ENCODE results near the gene CLEC20A.
A peak's percentile ranks its signal among the peaks of the same experiment; 100 is the strongest.

The CLEC20A gene

DNA sequence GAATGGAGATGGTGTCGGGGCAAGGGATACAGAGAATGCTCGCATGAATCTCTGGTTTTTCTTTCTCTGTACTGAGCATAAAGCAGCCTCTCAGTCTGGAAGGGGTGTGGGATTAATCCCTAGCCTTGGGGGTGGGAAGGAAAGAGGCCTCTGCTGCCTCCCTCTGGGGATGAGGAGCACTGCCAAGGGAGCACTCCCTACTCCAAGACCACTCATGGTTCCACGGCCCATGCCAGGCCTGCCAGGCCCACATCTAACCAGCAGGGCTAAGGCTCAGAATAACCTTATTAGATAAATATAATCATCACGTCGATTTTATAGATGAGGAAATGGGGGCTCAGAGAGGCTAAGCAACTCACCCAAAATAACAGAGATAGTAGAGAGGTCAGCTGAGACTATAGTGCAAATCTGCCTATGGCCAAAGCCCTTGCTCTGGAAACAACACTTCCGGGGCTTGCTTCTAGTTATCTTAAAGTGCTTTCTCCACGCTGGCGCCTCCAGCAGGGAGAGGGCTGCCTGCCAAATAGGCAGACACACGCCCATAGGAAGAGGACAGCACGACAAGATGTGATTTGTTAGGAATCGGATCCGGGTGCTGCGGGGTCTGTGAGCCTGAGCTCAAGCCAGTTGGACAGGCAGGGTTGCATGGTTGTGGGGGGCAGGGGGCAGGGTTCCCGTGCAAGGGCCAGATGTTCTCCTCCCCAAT, 16.7 kb upstream of the CLEC20A start:
- Mint-ChIP-seq H3K27ac (peak overlapping the region in 2 of 3 experiments; percentile 24 to 30), H3K4me1 (peaks cover 28% of the 10 kb centered on the region), H3K27me3 (ENCODE audit: low read depth) (peaks cover 7% of the 10 kb centered on the region), H3K9me3 (no peaks in the 10 kb centered on the region), H3K4me3 (no peak overlapping the region), H3K36me3 (ENCODE audit: low read depth) (no peaks in the 10 kb centered on the region)
- TF ChIP-seq, protein P1, sequence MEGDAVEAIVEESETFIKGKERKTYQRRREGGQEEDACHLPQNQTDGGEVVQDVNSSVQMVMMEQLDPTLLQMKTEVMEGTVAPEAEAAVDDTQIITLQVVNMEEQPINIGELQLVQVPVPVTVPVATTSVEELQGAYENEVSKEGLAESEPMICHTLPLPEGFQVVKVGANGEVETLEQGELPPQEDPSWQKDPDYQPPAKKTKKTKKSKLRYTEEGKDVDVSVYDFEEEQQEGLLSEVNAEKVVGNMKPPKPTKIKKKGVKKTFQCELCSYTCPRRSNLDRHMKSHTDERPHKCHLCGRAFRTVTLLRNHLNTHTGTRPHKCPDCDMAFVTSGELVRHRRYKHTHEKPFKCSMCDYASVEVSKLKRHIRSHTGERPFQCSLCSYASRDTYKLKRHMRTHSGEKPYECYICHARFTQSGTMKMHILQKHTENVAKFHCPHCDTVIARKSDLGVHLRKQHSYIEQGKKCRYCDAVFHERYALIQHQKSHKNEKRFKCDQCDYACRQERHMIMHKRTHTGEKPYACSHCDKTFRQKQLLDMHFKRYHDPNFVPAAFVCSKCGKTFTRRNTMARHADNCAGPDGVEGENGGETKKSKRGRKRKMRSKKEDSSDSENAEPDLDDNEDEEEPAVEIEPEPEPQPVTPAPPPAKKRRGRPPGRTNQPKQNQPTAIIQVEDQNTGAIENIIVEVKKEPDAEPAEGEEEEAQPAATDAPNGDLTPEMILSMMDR (IDR thresholded peaks at IDR 0.05; ENCODE audit: unreplicated experiment in 3 of 3): no peak

DNA sequence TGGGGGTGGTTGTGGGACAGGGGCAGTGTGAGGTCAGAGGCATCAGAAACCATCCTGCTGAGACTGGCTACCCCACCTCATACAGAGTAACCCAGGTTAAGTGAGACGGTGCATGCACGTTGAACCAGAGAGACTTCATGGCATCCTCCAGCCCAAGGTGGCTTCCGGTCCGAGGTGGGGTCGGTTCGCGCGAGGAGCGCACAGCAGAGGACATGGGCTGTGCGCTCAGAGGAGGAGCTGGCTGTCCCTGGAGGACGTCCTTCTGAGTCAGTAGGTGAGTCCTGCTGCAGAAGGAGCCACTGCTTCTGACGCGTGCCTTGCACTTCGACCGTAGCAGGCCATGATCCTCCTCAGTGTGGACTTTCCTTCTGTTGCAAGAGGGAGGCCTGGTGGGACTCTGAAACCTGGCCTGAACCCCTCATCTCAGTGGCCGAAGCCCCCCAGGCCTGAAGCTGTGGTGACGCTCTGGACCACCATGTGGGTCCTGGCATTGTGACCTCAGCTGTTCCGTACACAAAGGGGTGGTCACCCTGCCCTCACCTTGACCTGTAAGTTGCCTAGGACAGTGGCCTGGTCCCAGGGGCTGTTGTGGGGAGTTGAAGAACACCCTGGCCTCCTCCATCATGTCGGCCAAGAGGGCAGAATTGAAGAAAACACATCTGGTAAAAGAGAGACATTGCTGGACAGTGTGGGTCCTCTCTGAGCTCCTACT, 16.0 kb upstream of the CLEC20A start, which contains the start of gene TEX35:
Gene TEX35, plus strand, starts transcription at position 544 of the 712 bp plus-strand sequence. Its CDS starts 80 bp downstream, at position 624.
- H3K27me3 Mint-ChIP-seq (ENCODE audit: low read depth): peaks cover 7% of the 10 kb centered on the region
- H3K36me3 Mint-ChIP-seq (ENCODE audit: low read depth): no peaks in the 10 kb centered on the region
- H3K4me1 Mint-ChIP-seq: peaks cover 28% of the 10 kb centered on the region
- no peak within 1 kb of the TSS for H3K4me3 Mint-ChIP-seq
- H3K9me3 Mint-ChIP-seq: no peaks in the 10 kb centered on the region
- H3K27ac Mint-ChIP-seq: peak within 1 kb of the TSS in 2 of 3 experiments; percentile 24 to 30
- TF ChIP-seq, protein P1 (IDR thresholded peaks at IDR 0.05; ENCODE audit: unreplicated experiment in 3 of 3): no peak

DNA sequence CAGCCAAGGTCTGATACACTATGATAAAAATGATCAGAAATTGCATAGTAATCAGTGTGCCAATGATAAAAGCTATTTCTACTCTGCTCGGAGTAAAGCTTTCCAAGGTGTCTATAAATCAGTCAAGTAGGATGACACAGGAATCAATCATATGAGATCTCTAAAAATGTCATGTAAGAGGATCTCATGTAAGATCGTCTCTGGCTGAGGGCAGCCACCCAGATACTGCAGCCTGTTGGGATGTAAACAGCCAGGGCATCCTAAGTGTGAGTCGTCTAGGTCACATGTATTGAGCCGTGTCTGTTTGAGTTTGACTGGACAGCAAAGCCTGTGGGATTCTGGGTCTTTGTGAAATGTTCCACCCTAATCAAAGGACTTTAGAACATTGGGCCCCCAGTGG, 13.4 kb upstream of the CLEC20A start:
- TF ChIP-seq, protein P1 (IDR thresholded peaks at IDR 0.05; ENCODE audit: unreplicated experiment in 3 of 3): no peak
- Mint-ChIP-seq H3K4me1 (peaks cover 28% of the 10 kb centered on the region), H3K27me3 (ENCODE audit: low read depth) (peaks cover 7% of the 10 kb centered on the region), H3K27ac (peak overlapping the region in 2 of 3 experiments; percentile 86 to 91), H3K9me3 (no peaks in the 10 kb centered on the region), H3K36me3 (ENCODE audit: low read depth) (no peaks in the 10 kb centered on the region), H3K4me3 (no peak overlapping the region)

DNA sequence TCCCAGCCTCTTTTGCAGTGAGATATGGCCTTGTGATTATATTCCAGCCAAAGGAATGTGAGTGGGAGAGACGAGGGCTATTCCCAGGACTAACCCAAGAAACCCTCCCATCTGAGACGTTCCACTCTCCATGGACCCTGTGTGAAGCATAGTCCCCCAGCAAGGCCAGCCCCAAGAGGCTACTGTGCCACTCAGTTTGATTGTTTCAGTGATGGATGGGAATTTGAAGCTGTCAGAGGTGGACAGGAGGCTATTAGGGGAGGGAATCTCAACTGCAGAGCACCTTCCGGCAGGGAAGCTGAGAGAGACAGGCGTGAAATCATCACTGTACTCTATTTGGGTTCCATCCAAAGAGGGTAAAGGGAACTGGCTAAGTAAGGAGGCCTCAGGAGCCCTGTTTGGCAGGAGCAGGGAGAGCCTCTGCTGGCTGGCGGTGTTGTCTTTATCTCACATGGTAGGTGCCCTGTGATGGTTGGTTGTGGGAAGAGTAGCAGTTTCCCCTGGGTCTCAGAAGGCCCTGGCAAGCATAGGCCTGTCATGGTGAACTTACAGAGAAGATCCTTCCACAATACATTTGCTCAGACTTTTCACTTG, 12.7 kb upstream of the CLEC20A start:
- no peaks in the 10 kb centered on the region for H3K9me3 Mint-ChIP-seq
- H3K27ac Mint-ChIP-seq: peak overlapping the region; percentile 50 to 91 (median 86)
- no peak overlapping the region for H3K4me3 Mint-ChIP-seq
- TF ChIP-seq, protein P1 (IDR thresholded peaks at IDR 0.05; ENCODE audit: unreplicated experiment in 3 of 3): no peak
- peaks cover 8% of the 10 kb centered on the region for H3K27me3 Mint-ChIP-seq (ENCODE audit: low read depth)
- H3K36me3 Mint-ChIP-seq (ENCODE audit: low read depth): no peaks in the 10 kb centered on the region
- peaks cover 28% of the 10 kb centered on the region for H3K4me1 Mint-ChIP-seq

DNA sequence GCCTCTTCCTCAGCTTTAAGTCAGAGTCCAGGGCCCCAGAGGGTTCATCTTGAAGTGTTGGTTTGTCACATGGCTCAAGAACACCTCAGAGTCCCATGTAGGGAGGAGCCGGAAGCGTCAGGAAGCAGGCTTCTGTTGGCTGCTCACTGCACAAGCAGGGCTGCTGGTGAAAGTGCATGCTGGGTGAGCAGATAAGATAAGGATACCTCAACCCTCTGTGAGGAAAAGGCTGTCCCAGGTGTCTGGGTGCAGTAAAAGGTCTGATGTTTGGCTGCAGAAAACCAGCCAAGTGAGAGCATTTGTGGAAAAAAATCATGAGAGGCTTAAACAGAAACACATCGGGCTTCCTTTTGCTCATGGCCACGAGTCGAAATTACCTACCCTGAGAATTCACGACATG, 9.9 kb upstream of the CLEC20A start:
- Mint-ChIP-seq H3K36me3 (ENCODE audit: low read depth) (no peaks in the 10 kb centered on the region), H3K4me3 (no peak overlapping the region), H3K4me1 (peaks cover 15% of the 10 kb centered on the region), H3K27me3 (ENCODE audit: low read depth) (peaks cover 6% of the 10 kb centered on the region), H3K9me3 (no peaks in the 10 kb centered on the region), H3K27ac (peak overlapping the region in 1 of 3 experiments; percentile 1)
- TF ChIP-seq, protein P1 (IDR thresholded peaks at IDR 0.05; ENCODE audit: unreplicated experiment in 3 of 3): no peak
